Measurements from ENCODE around the gene SLC16A10.
A peak's percentile ranks its signal among the peaks of the same experiment; 100 is the strongest.
"Not testable (repeated sequence)": the region's sequence is repeated elsewhere in the genome, so short reads cannot be mapped to it uniquely, and the experiment has no call there.

The SLC16A10 gene

GRCh38 chr6:111087871-111088667, 766 bp downstream of the SLC16A10 start:
- peak; percentile 41 for DNase-seq

- no peak for DNase-seq
Observed at GRCh38 chr6:111088668-111089003, 1.3 kb downstream of the SLC16A10 start.

GRCh38 chr6:111090766-111091165, 3.5 kb downstream of the SLC16A10 start:
- no peak for DNase-seq

- no peak for DNase-seq
Observed at GRCh38 chr6:111091987-111092386, 4.7 kb downstream of the SLC16A10 start.

- DNase-seq = not testable (repeated sequence)
Observed at GRCh38 chr6:111095488-111095887, 8.2 kb downstream of the SLC16A10 start.

GRCh38 chr6:111096246-111096645, 8.9 kb downstream of the SLC16A10 start:
- peak; percentile 29 for DNase-seq

GRCh38 chr6:111098597-111098996, 11.3 kb downstream of the SLC16A10 start:
- DNase-seq = no peak

- no peak for DNase-seq
Observed at GRCh38 chr6:111101987-111102386, 14.7 kb downstream of the SLC16A10 start.

GRCh38 chr6:111105578-111105977, 18.3 kb downstream of the SLC16A10 start:
- DNase-seq = no peak

- no peak for DNase-seq
Observed at GRCh38 chr6:111107589-111107988, 20.3 kb downstream of the SLC16A10 start.

GRCh38 chr6:111110036-111110435, 22.7 kb downstream of the SLC16A10 start:
- no peak for DNase-seq

- peak; percentile 12 for DNase-seq
Observed at GRCh38 chr6:111113336-111114086, 26.2 kb downstream of the SLC16A10 start.

- no peak for DNase-seq
Observed at GRCh38 chr6:111114087-111114443, 26.8 kb downstream of the SLC16A10 start.

- no peak for DNase-seq
Observed at GRCh38 chr6:111114482-111114881, 27.2 kb downstream of the SLC16A10 start.

GRCh38 chr6:111118826-111119225, 31.5 kb downstream of the SLC16A10 start:
- no peak for DNase-seq

GRCh38 chr6:111119571-111120329, 32.4 kb downstream of the SLC16A10 start:
- DNase-seq = no peak

- no peak for DNase-seq
Observed at GRCh38 chr6:111121789-111122350, 34.6 kb downstream of the SLC16A10 start.

- no peak for DNase-seq
Observed at GRCh38 chr6:111122458-111123286, 35.4 kb downstream of the SLC16A10 start.

GRCh38 chr6:111124406-111124805, 37.1 kb downstream of the SLC16A10 start:
- DNase-seq = no peak

GRCh38 chr6:111129013-111129412, 41.7 kb downstream of the SLC16A10 start:
- DNase-seq = no peak

- DNase-seq = not testable (repeated sequence)
Observed at GRCh38 chr6:111131018-111131417, 43.7 kb downstream of the SLC16A10 start.

GRCh38 chr6:111132669-111133068, 45.4 kb downstream of the SLC16A10 start:
- not testable (repeated sequence) for DNase-seq
